GM21576 (cell line): Measurements from ENCODE around the gene DNAJC5G.
"Not testable (repeated sequence)": the region's sequence is repeated elsewhere in the genome, so short reads cannot be mapped to it uniquely, and the experiment has no call there.

Experiments
- ATAC-seq: cut with Tn5 transposase; IDR thresholded peaks from one replicate; pipeline ENCODE4 v1.9.1; 2021; ENCODE audit warnings: mild to moderate bottlenecking, moderate library complexity; ENCODE audit not compliant: unreplicated experiment

The DNAJC5G gene

GRCh38 chr2:27250652-27251379, 24.4 kb upstream of the DNAJC5G start:
- ATAC-seq: no peak

GRCh38 chr2:27251766-27252165, 23.5 kb upstream of the DNAJC5G start:
- no peak for ATAC-seq

GRCh38 chr2:27255187-27255586, 20.0 kb upstream of the DNAJC5G start:
- no peak for ATAC-seq

- no peak for ATAC-seq
Measured at GRCh38 chr2:27255660-27256059, 19.6 kb upstream of the DNAJC5G start.

GRCh38 chr2:27256855-27257454, 18.3 kb upstream of the DNAJC5G start:
- ATAC-seq: no peak

- no peak for ATAC-seq
Measured at GRCh38 chr2:27258051-27258450, 17.2 kb upstream of the DNAJC5G start.

- no peak for ATAC-seq
Measured at GRCh38 chr2:27261241-27261925, 13.8 kb upstream of the DNAJC5G start.

- ATAC-seq: no peak
Measured at GRCh38 chr2:27261926-27262298, 13.3 kb upstream of the DNAJC5G start.

GRCh38 chr2:27262379-27263286, 12.6 kb upstream of the DNAJC5G start, which contains the start of gene SLC30A3:
Gene SLC30A3 (minus strand): TSS chr2:27263047. CDS start chr2:27262906, 141 bp downstream.
- ATAC-seq: peak; percentile 43

- no peak for ATAC-seq
Measured at GRCh38 chr2:27263287-27264252, 11.7 kb upstream of the DNAJC5G start.

- no peak for ATAC-seq
Measured at GRCh38 chr2:27264253-27264752, 10.9 kb upstream of the DNAJC5G start.

GRCh38 chr2:27264753-27265535, 10.3 kb upstream of the DNAJC5G start:
- no peak for ATAC-seq

GRCh38 chr2:27265536-27265870, 9.7 kb upstream of the DNAJC5G start:
- ATAC-seq: no peak

- ATAC-seq: not testable (repeated sequence)
Measured at GRCh38 chr2:27268296-27268695, 6.9 kb upstream of the DNAJC5G start.

GRCh38 chr2:27270131-27270530, 5.1 kb upstream of the DNAJC5G start:
- ATAC-seq: no peak

GRCh38 chr2:27270670-27271069, 4.6 kb upstream of the DNAJC5G start:
- no peak for ATAC-seq

- ATAC-seq: no peak
Measured at GRCh38 chr2:27271631-27272340, 3.4 kb upstream of the DNAJC5G start.
